ENCODE data around the gene CPNE5. TPM values are rescaled to one million over a fixed set of nuclear protein-coding genes. Genes with fewer than 3 reads are reported as not detected.

Gene CPNE5
- total RNA-seq, 4 donors from 2014 or later: 0.19 to 1.3 (median 0.59) TPM

DNA sequence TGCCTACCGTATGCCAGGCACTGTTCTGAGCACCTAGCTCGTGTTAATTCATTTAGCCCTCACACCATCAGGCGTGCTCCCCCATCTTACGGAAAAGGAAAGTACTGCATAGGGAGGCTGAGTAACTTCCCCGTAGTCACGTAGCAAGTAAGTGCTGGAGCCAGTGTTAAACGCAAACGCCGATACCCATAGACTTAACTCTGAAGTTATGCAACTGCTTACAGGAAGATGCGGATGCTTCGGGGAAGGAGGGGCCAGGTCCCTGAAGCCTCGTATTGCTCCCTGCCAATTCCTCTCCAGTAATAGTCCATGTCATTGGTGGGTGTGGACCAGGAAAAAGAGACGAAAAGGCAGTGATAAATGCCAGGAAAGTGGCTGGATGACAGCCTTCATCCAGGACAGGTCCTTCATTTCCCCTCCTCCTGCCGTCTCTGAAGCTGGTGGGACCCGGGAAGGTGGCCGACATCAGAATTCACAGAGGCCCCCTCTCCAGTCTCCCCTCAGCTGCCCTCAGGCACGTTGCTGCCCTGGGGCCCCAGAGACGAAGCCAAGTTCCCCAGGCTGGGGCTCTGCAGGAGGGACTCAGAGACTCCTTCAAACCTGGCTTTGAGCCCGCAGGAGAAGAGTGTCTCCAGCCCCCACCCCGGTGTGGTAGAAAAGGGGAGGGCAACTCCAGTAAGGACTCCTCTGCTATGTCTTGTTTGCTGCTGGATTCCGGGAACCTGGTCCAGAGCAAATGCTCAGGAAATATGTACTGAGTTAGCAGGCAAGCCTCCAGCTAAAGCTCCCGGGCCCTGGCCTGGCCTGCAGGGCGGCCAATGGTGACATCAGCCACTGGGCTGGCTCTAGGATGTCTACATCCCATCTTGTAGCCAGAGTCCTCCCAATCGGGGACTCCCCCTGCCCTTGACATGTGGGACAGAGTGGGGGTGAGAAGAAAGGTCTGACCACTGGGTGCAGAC is 103.9 kb downstream of the CPNE5 start:
- TF ChIP-seq CTCF (IDR thresholded peaks at IDR 0.05; ENCODE audit: low read depth): no peak

- TF ChIP-seq CTCF (IDR thresholded peaks at IDR 0.05; ENCODE audit: low read depth): no peak
Measured at GRCh38 chr6:36734486-36735060, 104.7 kb downstream of the CPNE5 start.

- no peak for TF ChIP-seq CTCF (IDR thresholded peaks at IDR 0.05; ENCODE audit: low read depth)
Measured at GRCh38 chr6:36733300-36733699, 105.9 kb downstream of the CPNE5 start.

GRCh38 chr6:36731622-36732310 is 107.5 kb downstream of the CPNE5 start:
- TF ChIP-seq CTCF (IDR thresholded peaks at IDR 0.05; ENCODE audit: low read depth): no peak

DNA sequence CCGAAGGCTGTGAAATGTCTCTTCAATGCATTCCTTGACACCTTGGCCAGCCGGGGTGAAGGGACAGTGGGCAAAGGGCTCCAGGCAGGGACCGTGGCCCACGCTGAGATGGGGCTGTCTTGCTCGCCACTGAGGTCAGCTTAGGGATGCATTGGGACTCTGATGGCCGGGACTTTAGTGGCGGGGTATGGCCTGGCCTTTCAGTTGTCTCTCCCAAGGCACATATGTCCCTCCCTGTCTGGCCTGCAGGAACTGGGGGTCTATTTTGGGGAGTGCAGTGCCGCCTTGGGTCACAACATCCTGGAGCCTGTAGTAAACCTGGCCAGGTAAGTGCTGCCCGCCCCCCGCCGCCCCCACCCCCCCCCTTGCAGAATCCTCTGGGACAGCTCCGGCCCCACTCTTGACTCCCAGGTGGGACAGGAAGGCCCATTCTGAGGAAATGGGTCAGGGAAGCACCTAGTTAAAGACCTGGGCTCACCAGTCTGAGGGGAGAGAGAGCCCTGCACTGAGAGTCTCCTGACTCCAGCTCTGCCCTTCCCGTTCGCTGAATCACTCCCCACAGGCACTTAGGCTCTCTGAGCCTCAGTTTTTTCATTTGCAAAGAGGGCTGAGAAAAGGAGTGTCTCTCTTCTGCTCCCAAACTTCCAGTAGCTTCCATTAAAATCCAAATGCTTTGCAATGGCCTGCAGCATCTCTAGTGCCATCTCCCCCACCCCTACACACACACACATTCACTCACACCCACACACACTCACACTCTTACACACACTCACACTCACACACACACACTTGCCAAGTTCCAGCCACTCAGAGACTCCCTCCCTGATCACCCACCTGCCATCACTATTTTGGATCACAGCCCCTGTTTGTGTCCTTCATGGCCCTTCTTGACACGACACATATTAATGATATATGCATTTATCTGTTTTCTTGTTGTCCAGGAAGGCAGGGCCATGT is 108.5 kb downstream of the CPNE5 start:
- TF ChIP-seq CTCF (IDR thresholded peaks at IDR 0.05; ENCODE audit: low read depth): no peak

GRCh38 chr6:36729161-36729524 is 110.1 kb downstream of the CPNE5 start:
- TF ChIP-seq CTCF (IDR thresholded peaks at IDR 0.05; ENCODE audit: low read depth): no peak

Measured in subcutaneous adipose tissue (tissue), 4 donors.